ENCODE results near the gene STIP1.

STIP1 gene

DNA sequence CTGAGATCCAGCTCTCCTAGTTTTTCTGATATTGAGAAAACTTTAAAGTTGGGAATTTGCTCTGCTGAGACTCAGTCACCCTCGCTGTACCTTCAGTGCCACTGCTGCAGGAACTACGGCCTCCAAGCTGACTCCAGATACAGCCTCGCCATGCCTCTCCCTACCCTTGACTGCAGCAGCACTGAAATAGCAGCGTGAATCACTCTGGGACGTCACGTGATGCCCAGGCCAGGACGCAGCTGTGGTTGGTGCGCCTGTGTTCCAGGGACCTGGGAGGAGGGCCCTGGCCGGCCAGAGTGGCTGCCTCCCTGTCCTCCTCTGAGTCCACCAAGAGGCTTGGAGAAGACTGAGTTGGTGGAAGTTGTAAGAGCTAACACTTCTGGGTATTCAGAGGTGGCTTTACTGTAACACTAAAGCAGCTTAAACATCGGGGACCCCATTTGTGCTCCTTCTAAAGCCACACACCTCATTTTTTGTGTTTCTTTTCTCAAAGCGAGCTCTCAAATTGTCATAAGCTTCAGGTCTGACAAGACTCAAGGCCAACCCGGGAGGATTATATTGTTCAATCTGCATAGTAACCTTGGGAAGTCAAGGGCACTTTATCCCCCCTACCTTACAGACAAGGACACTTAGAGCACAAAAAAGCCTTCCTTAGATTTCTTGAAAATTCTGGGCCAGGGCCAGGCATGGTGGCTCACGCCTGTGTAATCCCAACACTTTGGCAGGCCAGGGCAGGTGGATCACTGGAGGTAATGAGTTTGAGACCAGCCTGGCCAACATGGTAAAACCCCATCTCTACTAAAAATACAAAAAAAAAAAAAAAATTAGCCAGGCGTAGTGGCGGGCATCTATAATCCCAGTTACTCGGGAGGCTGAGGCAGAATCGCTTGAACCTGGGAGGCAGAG lies 4.2 kb upstream of the STIP1 start:
- H3K4me3 ChIP-seq (ENCODE audit: low read length), result peak overlapping the region; percentile 27
- 0 out of 2 replicates have a peak, but pooled peaks cover 5% of the 10 kb centered on the region for H3K36me3 ChIP-seq (ENCODE audit: insufficient read depth, low read depth, low read length)
- peak overlapping the region; percentile 47; the same call in 1 of the 2 replicates for H3K9ac ChIP-seq (ENCODE audit: low read depth, low read length)
- no peaks in the 10 kb centered on the region for H3K27me3 ChIP-seq (ENCODE audit: insufficient read depth, low read length)
- H3K9me3 ChIP-seq (ENCODE audit: insufficient read depth, low read depth, low read length), result no peaks in the 10 kb centered on the region
- H3K4me1 ChIP-seq (ENCODE audit: insufficient read depth, low read length), result peaks cover 4% of the 10 kb centered on the region; the same call in 1 of the 2 replicates
- H3K27ac ChIP-seq (ENCODE audit: low read length), result no peak overlapping the region

DNA sequence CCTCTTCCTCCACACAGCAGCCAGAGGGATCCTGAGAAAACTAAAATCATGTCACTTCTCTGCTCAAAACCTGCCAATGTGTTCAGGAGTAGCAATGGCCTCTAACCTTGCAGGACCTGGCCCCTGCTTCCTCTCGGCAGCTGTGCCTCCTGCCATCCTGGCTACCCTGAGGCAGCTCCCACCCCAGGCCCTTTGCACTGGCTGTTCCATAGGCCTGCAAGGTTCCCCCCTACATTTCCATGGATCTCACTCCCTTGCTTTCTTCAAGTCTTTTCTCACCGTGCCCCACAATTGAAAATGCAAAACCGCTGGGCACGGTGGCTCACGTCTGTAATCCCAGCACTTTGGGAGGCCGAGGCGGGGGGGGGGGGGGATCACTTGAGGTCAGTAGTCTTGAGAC lies 2.1 kb upstream of the STIP1 start:
- peak overlapping the region; percentile 24; the same call in 1 of the 2 replicates for H3K4me3 ChIP-seq (ENCODE audit: low read length)
- H3K27ac ChIP-seq (ENCODE audit: low read length), result no peak overlapping the region
- no peaks in the 10 kb centered on the region for H3K9me3 ChIP-seq (ENCODE audit: insufficient read depth, low read depth, low read length)
- peaks cover 7% of the 10 kb centered on the region for H3K36me3 ChIP-seq (ENCODE audit: insufficient read depth, low read depth, low read length)
- no peaks in the 10 kb centered on the region for H3K27me3 ChIP-seq (ENCODE audit: insufficient read depth, low read length)
- no peak overlapping the region for H3K9ac ChIP-seq (ENCODE audit: low read depth, low read length)
- peaks cover 4% of the 10 kb centered on the region; the same call in 1 of the 2 replicates for H3K4me1 ChIP-seq (ENCODE audit: insufficient read depth, low read length)

DNA sequence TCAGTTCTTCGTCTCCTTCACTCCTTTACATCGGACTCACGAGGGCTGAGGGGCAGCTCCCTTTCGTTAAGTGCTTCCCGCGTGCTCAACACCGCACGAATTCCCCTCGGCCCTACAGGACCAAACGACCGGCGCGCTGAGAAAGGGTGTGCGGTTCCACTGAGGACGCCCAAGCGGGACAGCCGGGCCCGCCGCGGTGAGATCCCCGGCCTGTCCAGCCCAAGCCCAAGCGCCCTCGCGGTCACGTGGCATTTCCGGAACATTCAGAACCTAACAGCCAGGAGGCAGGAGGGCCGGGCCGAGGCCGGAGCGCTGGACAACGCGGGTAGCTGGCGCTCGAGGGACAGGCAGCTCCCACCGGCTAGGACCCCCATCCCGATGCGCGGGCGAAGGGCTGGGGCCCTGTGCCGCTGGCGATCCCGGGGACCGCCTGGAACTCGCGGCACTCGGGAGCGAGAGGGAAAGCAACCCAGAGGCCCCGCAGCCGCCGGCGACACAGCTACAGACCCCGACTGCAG lies 737 bp upstream of the STIP1 start:
- Histone ChIP-seq H3K36me3 (ENCODE audit: insufficient read depth, low read depth, low read length) (peaks cover 17% of the 10 kb centered on the region), H3K4me1 (ENCODE audit: insufficient read depth, low read length) (peaks cover 4% of the 10 kb centered on the region; the same call in 1 of the 2 replicates), H3K27ac (ENCODE audit: low read length) (peak overlapping the region; percentile 96), H3K9ac (ENCODE audit: low read depth, low read length) (peak overlapping the region; percentile 97), H3K9me3 (ENCODE audit: insufficient read depth, low read depth, low read length) (no peaks in the 10 kb centered on the region), H3K4me3 (ENCODE audit: low read length) (peak overlapping the region; percentile 88), H3K27me3 (ENCODE audit: insufficient read depth, low read length) (no peaks in the 10 kb centered on the region)

DNA sequence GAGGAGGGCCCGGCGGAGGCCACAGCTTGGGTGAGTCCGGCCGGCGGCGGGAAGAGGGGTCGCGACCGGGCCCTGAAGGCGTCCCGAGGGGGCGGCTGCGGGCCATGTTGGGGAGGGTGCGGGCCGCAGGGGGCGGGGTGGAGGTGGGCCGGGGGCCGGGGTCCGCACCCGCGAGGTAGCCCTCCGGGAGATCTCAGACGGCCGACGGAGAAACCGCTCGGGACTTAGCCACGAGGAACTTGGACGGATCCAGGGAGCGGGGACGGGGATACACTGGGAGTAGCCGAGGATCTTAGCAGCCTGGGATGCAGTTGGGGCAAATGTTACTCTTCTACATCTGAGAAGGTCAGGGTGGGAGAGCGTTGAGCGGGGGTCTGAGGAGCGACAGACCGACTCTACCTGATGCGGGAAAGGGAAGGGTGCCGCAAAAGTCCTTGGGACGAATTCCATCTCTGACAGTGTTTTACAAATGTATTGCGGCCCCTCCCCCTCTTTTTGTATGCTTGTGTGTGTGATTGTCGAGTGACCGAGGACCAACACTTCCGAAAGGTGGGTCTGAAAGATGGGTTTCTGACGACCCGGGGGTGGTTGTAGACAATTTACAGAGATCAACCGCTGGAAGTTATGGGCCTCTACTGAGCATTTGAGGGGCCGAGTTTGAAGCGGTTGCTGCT lies 658 bp downstream of the STIP1 start:
- Histone ChIP-seq H3K4me1 (ENCODE audit: insufficient read depth, low read length) (peaks cover 4% of the 10 kb centered on the region; the same call in 1 of the 2 replicates), H3K36me3 (ENCODE audit: insufficient read depth, low read depth, low read length) (peaks cover 22% of the 10 kb centered on the region), H3K27me3 (ENCODE audit: insufficient read depth, low read length) (no peaks in the 10 kb centered on the region), H3K27ac (ENCODE audit: low read length) (no peak overlapping the region), H3K4me3 (ENCODE audit: low read length) (no peak overlapping the region), H3K9me3 (ENCODE audit: insufficient read depth, low read depth, low read length) (no peaks in the 10 kb centered on the region), H3K9ac (ENCODE audit: low read depth, low read length) (no peak overlapping the region)

DNA sequence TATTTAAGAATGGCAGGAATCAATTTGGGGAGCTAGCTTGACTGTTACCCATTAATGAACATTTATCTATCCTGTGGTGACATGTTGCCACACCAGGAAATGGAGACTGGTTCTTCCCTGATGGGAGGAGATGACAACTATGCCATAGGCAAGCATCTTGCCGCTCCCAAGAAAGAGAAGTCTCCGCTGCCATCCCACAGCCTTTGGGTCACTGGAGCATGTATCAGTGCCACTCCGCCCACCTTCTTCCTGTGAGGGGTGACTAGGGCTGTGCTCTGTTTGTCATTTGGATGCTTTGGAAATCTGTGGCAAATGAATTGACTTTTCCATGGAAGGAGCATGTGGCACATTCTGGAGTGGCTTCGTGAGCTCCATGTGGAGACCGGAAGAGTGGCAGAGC lies 6.5 kb downstream of the STIP1 start:
- H3K9me3 ChIP-seq (ENCODE audit: insufficient read depth, low read depth, low read length), result no peaks in the 10 kb centered on the region; the same call in 1 of the 2 replicates
- H3K36me3 ChIP-seq (ENCODE audit: insufficient read depth, low read depth, low read length), result peaks cover 75% of the 10 kb centered on the region
- no peak overlapping the region for H3K9ac ChIP-seq (ENCODE audit: low read depth, low read length)
- H3K27me3 ChIP-seq (ENCODE audit: insufficient read depth, low read length), result no peaks in the 10 kb centered on the region
- H3K27ac ChIP-seq (ENCODE audit: low read length), result no peak overlapping the region
- no peaks in the 10 kb centered on the region for H3K4me1 ChIP-seq (ENCODE audit: insufficient read depth, low read length)
- no peak overlapping the region for H3K4me3 ChIP-seq (ENCODE audit: low read length)

DNA sequence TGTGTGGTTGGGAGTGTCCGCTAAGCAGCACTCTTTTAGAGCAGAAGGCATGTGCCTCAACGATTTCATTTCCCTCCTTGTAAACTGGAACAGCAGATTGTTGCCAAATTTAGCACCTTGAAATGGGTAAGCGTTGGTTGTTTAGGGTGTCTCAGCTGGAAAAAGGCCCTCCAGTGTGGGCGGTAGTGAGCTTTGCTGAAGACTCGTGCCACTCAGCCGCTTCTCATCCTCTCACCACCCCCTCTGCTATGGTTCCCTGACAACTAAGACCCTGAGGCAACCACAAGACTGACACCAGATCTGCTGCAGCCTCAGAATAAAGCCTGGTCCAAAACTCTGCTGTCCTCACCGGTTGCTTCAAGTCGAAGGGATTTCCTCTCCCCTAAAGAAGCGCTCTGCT lies 10.7 kb downstream of the STIP1 start:
- Histone ChIP-seq H3K4me1 (ENCODE audit: insufficient read depth, low read length) (no peaks in the 10 kb centered on the region), H3K9ac (ENCODE audit: low read depth, low read length) (no peak overlapping the region), H3K36me3 (ENCODE audit: insufficient read depth, low read depth, low read length) (peaks cover 91% of the 10 kb centered on the region)

DNA sequence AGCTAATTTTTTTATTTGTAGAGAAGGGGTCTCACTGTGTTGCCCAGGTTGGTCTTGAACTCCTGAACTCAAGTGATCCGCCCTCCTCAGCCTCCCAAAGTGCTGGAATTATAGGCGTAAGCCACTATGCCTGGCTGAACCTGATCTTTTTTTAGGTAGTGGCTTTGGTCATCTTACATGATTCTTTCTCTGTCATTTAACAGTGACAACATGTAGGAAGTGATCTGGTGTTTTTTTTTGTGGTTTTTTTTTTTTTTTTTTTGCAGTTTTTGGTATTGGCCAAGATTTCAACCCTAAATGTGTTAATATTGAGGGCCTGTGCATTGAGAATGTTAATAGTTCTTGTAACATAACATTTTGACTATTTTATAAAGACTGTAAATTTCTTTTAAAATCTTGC lies 12.5 kb downstream of the STIP1 start:
- Histone ChIP-seq H3K4me3 (ENCODE audit: low read length) (no peak overlapping the region), H3K36me3 (ENCODE audit: insufficient read depth, low read depth, low read length) (peaks cover 95% of the 10 kb centered on the region), H3K9me3 (ENCODE audit: insufficient read depth, low read depth, low read length) (no peaks in the 10 kb centered on the region; the same call in 1 of the 2 replicates), H3K27me3 (ENCODE audit: insufficient read depth, low read length) (no peaks in the 10 kb centered on the region), H3K27ac (ENCODE audit: low read length) (no peak overlapping the region), H3K9ac (ENCODE audit: low read depth, low read length) (no peak overlapping the region), H3K4me1 (ENCODE audit: insufficient read depth, low read length) (no peaks in the 10 kb centered on the region)

More for the DNA sequence above, 10.7 kb downstream of the STIP1 start:
- H3K4me3 ChIP-seq (ENCODE audit: low read length), result no peak overlapping the region
- no peaks in the 10 kb centered on the region; the same call in 1 of the 2 replicates for H3K9me3 ChIP-seq (ENCODE audit: insufficient read depth, low read depth, low read length)
- H3K27ac ChIP-seq (ENCODE audit: low read length), result no peak overlapping the region
- H3K27me3 ChIP-seq (ENCODE audit: insufficient read depth, low read length), result no peaks in the 10 kb centered on the region

DNA sequence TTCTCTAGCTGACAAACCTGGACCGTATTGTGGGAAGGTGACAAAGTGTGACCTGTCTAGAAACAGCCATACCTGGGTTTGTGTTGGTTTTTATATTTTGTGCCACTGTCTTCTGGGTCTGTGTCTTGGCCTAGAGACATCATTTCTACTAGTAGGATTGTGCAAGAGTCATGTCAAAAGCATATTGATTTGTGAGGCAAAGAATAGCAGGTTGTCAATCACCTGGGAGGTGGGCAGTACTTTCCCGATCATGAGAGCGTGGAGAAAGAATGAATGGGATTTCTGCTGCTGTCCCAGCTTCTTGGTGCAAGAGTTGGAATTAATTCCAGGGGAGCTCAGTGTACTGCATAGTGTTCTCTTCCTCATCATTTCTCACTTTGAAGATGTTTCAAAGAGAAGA lies 15.6 kb downstream of the STIP1 start:
- Histone ChIP-seq H3K4me1 (ENCODE audit: insufficient read depth, low read length) (no peaks in the 10 kb centered on the region), H3K27me3 (ENCODE audit: insufficient read depth, low read length) (no peaks in the 10 kb centered on the region), H3K9me3 (ENCODE audit: insufficient read depth, low read depth, low read length) (no peaks in the 10 kb centered on the region; the same call in 1 of the 2 replicates), H3K36me3 (ENCODE audit: insufficient read depth, low read depth, low read length) (peaks cover 94% of the 10 kb centered on the region), H3K9ac (ENCODE audit: low read depth, low read length) (no peak overlapping the region), H3K27ac (ENCODE audit: low read length) (no peak overlapping the region), H3K4me3 (ENCODE audit: low read length) (no peak overlapping the region)

DNA sequence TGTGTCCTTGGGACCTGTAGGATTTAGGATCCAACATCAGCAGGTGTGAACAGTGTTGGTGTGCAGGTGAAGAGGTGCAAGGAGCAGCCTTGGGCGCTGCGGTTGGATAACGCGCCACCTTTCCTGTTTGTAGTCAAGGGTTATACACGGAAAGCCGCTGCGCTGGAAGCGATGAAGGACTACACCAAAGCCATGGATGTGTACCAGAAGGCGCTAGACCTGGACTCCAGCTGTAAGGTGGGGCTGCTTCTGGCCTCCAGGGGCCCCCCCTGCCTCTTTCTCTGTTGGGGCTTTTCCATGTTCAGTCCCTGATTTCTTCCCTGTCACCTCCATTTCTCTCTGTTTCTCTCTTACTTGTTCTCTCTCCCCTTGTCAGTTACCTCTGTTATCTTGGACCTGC lies 17.0 kb downstream of the STIP1 start:
- Histone ChIP-seq H3K36me3 (ENCODE audit: insufficient read depth, low read depth, low read length) (peaks cover 87% of the 10 kb centered on the region), H3K9ac (ENCODE audit: low read depth, low read length) (no peak overlapping the region), H3K27ac (ENCODE audit: low read length) (no peak overlapping the region), H3K4me1 (ENCODE audit: insufficient read depth, low read length) (no peaks in the 10 kb centered on the region), H3K4me3 (ENCODE audit: low read length) (no peak overlapping the region), H3K9me3 (ENCODE audit: insufficient read depth, low read depth, low read length) (no peaks in the 10 kb centered on the region), H3K27me3 (ENCODE audit: insufficient read depth, low read length) (no peaks in the 10 kb centered on the region)

DNA sequence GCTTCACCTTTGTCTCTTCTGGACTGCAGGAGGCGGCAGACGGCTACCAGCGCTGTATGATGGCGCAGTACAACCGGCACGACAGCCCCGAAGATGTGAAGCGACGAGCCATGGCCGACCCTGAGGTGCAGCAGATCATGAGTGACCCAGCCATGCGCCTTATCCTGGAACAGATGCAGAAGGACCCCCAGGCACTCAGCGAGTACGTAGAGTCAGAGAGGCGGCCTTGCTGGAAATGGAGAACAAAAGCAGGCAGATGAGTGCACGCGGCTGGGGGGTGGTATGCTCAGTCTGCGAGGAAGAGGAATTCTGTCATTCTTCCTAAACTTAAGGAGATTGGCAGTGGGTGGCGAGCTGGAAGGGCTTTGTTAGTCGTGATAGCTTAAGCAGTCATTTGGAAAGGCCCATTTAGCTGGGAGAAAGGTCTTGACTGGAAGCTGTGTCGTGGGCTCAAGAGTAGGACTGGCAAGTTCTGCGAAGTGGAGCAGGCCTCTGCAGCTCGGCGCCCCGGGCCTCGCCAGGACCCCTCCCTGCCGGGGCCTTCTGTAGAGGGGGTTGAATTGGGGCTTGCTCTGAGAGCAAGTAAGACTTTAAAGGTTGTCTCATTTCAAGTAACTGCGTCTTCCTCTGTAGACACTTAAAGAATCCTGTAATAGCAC lies 17.6 kb downstream of the STIP1 start:
- no peaks in the 10 kb centered on the region for H3K9me3 ChIP-seq (ENCODE audit: insufficient read depth, low read depth, low read length)
- no peaks in the 10 kb centered on the region for H3K27me3 ChIP-seq (ENCODE audit: insufficient read depth, low read length)
- H3K36me3 ChIP-seq (ENCODE audit: insufficient read depth, low read depth, low read length), result peaks cover 82% of the 10 kb centered on the region
- no peaks in the 10 kb centered on the region for H3K4me1 ChIP-seq (ENCODE audit: insufficient read depth, low read length)
- H3K9ac ChIP-seq (ENCODE audit: low read depth, low read length), result no peak overlapping the region
- H3K27ac ChIP-seq (ENCODE audit: low read length), result no peak overlapping the region
- H3K4me3 ChIP-seq (ENCODE audit: low read length), result no peak overlapping the region

DNA sequence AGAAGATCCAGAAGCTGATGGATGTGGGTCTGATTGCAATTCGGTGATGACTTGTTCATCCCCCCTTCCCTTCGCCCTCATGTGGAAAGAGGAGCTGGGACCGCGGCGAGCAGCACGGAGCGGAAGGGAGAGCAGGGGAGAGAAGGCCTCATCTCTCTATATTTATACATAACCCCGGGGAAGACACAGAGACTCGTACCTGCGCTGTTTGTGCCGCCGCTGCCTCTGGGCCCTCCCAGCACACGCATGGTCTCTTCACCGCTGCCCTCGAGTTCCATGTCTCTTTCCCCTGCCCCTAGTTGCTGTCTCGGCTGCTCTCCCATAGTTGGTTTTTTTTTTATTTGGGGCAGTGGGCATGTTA lies 18.1 kb downstream of the STIP1 start:
- Histone ChIP-seq H3K9ac (ENCODE audit: low read depth, low read length) (no peak overlapping the region), H3K4me3 (ENCODE audit: low read length) (no peak overlapping the region), H3K9me3 (ENCODE audit: insufficient read depth, low read depth, low read length) (no peaks in the 10 kb centered on the region), H3K36me3 (ENCODE audit: insufficient read depth, low read depth, low read length) (peaks cover 77% of the 10 kb centered on the region), H3K27ac (ENCODE audit: low read length) (no peak overlapping the region), H3K4me1 (ENCODE audit: insufficient read depth, low read length) (no peaks in the 10 kb centered on the region), H3K27me3 (ENCODE audit: insufficient read depth, low read length) (no peaks in the 10 kb centered on the region)
